K562 (cell line): ENCODE data around the gene CRYBG3. TPM values are rescaled to one million over a fixed set of nuclear protein-coding genes. Genes with fewer than 3 reads are reported as not detected.

Source experiments
- ATAC-seq: fragments of 200-7000 bp; cut with Tn5 transposase; 3 replicates; pipeline ENCODE4 v1.9.1; 2020; ENCODE audit warnings: moderate library complexity
- BruUV-seq: library from RNA; stranded (reverse); fragments of 400-500 nt; replicated peaks from 2 replicates; lab custom pipeline; 2021; lab: Mats Ljungman, UMichigan
- CTCF ChIA-PET: fragments of 300-600 bp; formaldehyde crosslinking; extraction: SDS; loops from one replicate; lab custom pipeline; 2021; ENCODE audit warnings: low intra/inter-chr PET ratio; lab: Yijun Ruan, JAX
- POLR2A ChIA-PET: fragments of 300-600, 350-650 bp; sonication (Branson Sonifier 250); formaldehyde crosslinking; extraction: SDS; loops from one replicate; lab custom pipeline; 2021; ENCODE audit warnings: antibody characterized with exemption, inconsistent platforms; lab: Yijun Ruan, JAX
- DNase-seq, 4 experiments: peaks; one replicate each; pipeline versions ENCODE4 v3.0.0 to v3.0.0-alpha.2; 2011 to 2018; ENCODE audit warnings: low spot score in 3 of 4, mixed read lengths in 3 of 4; ENCODE audit errors: extremely low read depth in 1 of 4
- FAIRE-seq: peaks from 2 replicates; lab custom pipeline; 2011; peaks lifted over from hg19 to GRCh38; lab: Jason Lieb, UNC
- H2AFZ ChIP-seq: 2 replicates; pipeline ENCODE4 v1.6.0; 2011; ENCODE audit warnings: low read depth, low read length, control low read depth, inconsistent platforms
- H3K27ac ChIP-seq: fragments of 200-600 bp; 3 replicates; pipeline ENCODE4 v1.8.0; 2011; ENCODE audit warnings: low read depth, mild to moderate bottlenecking, control low read depth, inconsistent platforms, low read length, moderate library complexity, mixed read lengths; ENCODE audit errors: extremely low read depth
- H3K27me3 ChIP-seq, 2 experiments: fragments of 300-600 bp in 1 of 2; 2 replicates in 1 of 2; 3 replicates in 1 of 2; pipeline versions ENCODE4 v1.6.0 to v1.8.0; 2011; ENCODE audit warnings: inconsistent platforms in 2 of 2, low read length in 2 of 2, mild to moderate bottlenecking in 1 of 2, mixed read lengths in 1 of 2, moderate library complexity in 1 of 2; ENCODE audit not compliant: control insufficient read depth in 2 of 2, insufficient read depth in 2 of 2
- H3K36me3 ChIP-seq: fragments of 300-600 bp; 3 replicates; pipeline ENCODE4 v1.8.0; 2011; ENCODE audit warnings: mild to moderate bottlenecking, low read length, inconsistent platforms; ENCODE audit not compliant: control insufficient read depth, insufficient read depth
- H3K4me1 ChIP-seq, 2 experiments: fragments of 200-600 bp in 1 of 2; replicated peaks in 1 of 2; 2 replicates in 1 of 2; 3 replicates in 1 of 2; pipeline versions ENCODE4 v1.5.1 to v1.8.0; 2011; ENCODE audit warnings: inconsistent platforms in 2 of 2, low read length in 2 of 2, mild to moderate bottlenecking in 1 of 2, mixed read lengths in 1 of 2, moderate library complexity in 1 of 2; ENCODE audit not compliant: control insufficient read depth in 2 of 2, insufficient read depth in 2 of 2
- H3K4me2 ChIP-seq: 2 replicates; pipeline ENCODE4 v1.6.1; 2011; ENCODE audit warnings: low read length, control low read depth, inconsistent platforms, mixed read lengths; ENCODE audit not compliant: insufficient read depth
- H3K4me3 ChIP-seq: fragments of 200-600 bp; sonication (generic), shearing (Covaris generic); 2 replicates; pipeline ENCODE4 v1.5.1; 2016; ENCODE audit warnings: control low read depth, inconsistent platforms
- H3K79me2 ChIP-seq: fragments of 200-600 bp; 3 replicates; pipeline ENCODE4 v1.8.0; 2011; ENCODE audit warnings: low read length, inconsistent platforms; ENCODE audit not compliant: control insufficient read depth, insufficient read depth
- H3K9ac ChIP-seq, 2 experiments: 2 replicates each; pipeline versions ENCODE4 v1.6.0 to v1.6.1; 2011; ENCODE audit warnings: low read depth in 2 of 2, low read length in 2 of 2, control low read depth in 1 of 2, inconsistent platforms in 1 of 2, mild to moderate bottlenecking in 1 of 2, mixed read lengths in 1 of 2; ENCODE audit not compliant: insufficient read depth in 1 of 2
- H3K9me1 ChIP-seq: one replicate; pipeline ENCODE4 v1.6.0; 2011; ENCODE audit warnings: inconsistent platforms, mild to moderate bottlenecking, low read length, moderate library complexity; ENCODE audit not compliant: control insufficient read depth, insufficient read depth
- H3K9me3 ChIP-seq: replicated peaks from 2 replicates; pipeline ENCODE4 v1.5.1; 2011; ENCODE audit warnings: low read depth, low read length, inconsistent platforms; ENCODE audit not compliant: control insufficient read depth, insufficient read depth
- H4K20me1 ChIP-seq: replicated peaks from 2 replicates; pipeline ENCODE4 v1.6.1; 2011; ENCODE audit warnings: low read length, inconsistent platforms, mixed read lengths; ENCODE audit not compliant: control insufficient read depth, insufficient read depth
- ATF3 ChIP-seq, 2 experiments: fragments of 450-650 bp in 1 of 2; sonication (generic) in 1 of 2; formaldehyde crosslinking in 1 of 2; IDR thresholded peaks in 1 of 2; conservative IDR thresholded peaks in 1 of 2; 2 replicates each; pipeline versions ENCODE4 v1.6.1 to v1.8.1; 2016 to 2023; ENCODE audit warnings: mild to moderate bottlenecking in 2 of 2, moderate library complexity in 2 of 2, inconsistent platforms in 1 of 2, missing genetic modification reagents in 1 of 2
- FUS ChIP-seq: fragments of 200-400 bp; formaldehyde crosslinking; optimal IDR thresholded peaks from 2 replicates; pipeline ENCODE3; 2017; ENCODE audit warnings: low read depth, low read length
- JUND ChIP-seq, 2 experiments: IDR thresholded peaks; 2 replicates in 1 of 2; 3 replicates in 1 of 2; pipeline ENCODE4 v1.6.1; 2011; ENCODE audit warnings: borderline replicate concordance in 2 of 2, low read depth in 2 of 2, low read length in 2 of 2, improper control_type of control experiment in 1 of 2, missing biosample characterization in 1 of 2, missing genetic modification characterization in 1 of 2, missing genetic modification reagents in 1 of 2
- YY1 ChIP-seq, 3 experiments: IDR thresholded peaks; 2 replicates each; pipeline ENCODE4 v1.6.1; 2011; ENCODE audit warnings: low read length in 2 of 3, mild to moderate bottlenecking in 2 of 3, moderate library complexity in 2 of 3, borderline replicate concordance in 1 of 3, control low read depth in 1 of 3, low read depth in 1 of 3; ENCODE audit not compliant: insufficient read depth in 3 of 3, insufficient replicate concordance in 2 of 3, control insufficient read depth in 1 of 3, insufficient read length in 1 of 3; ENCODE audit errors: extremely low read depth in 1 of 3
- WGBS: fragments of 100-300 bp; shearing (Covaris generic); methylation state at CpG from one replicate; pipeline ENCODE4 v1.1.6; 2016; ENCODE audit warnings: low coverage, mixed read lengths; ENCODE audit not compliant: insufficient coverage; ENCODE audit errors: missing lambda C conversion rate; 5-methylcytosine and 5-hydroxymethylcytosine counted together
- in situ Hi-C: fragments of 300-500 bp; cut with MboI; formaldehyde crosslinking; loops from 4 replicates; pipeline ENCODE4 v1.15.0; 2018; ENCODE audit warnings: inconsistent platforms, mixed read lengths
- intact Hi-C: fragments of 100-400 bp; cut with micrococcal nuclease; formaldehyde crosslinking; loops from 2 replicates; pipeline ENCODE4 v1.14.2; 2022
- polyA plus RNA-seq, 8 experiments: library from polyadenylated mRNA; depleted of rRNA in 4 of 8; stranded (reverse) in 5 of 8; unstranded in 3 of 8; fragments of >200 nt; fragmentation: Nextera tagmentation in 2 of 8; fragmentation: Illumina TruSeq in 1 of 8; extraction: Ambion mirVana in 2 of 8; extraction: Trizol in 1 of 8; gene quantifications; 2 replicates each; pipeline versions ENCODE4 v1.2.1 to v1.2.3, GENCODE V29; 2011 to 2014; ENCODE audit warnings: inconsistent platforms in 1 of 8, missing spikeins in 1 of 8
- total RNA-seq, 7 experiments: library from RNA; depleted of rRNA in 6 of 7; stranded (reverse); fragments of >200 nt in 6 of 7; fragmentation: Illumina TruSeq in 2 of 7; extraction: Trizol in 2 of 7; gene quantifications; 2 replicates each; pipeline versions ENCODE4 v1.2.1 to v1.2.3, GENCODE V29; 2011 to 2021; ENCODE audit warnings: low replicate concordance in 1 of 7

Gene CRYBG3
- total and polyA plus RNA-seq, 9 of the 15 experiments (the other 6 are each of a cell fraction or from before 2014, with no cell fraction given), result 0.08 to 0.72 (median 0.18) TPM

GRCh38 chr3:97914388-97914787, 92.6 kb downstream of the CRYBG3 start:
- H2AFZ ChIP-seq, result peak overlapping the region; percentile 33
- WGBS, result 15% methylated on average over 2 of the region's 2 CpGs
- H3K4me2 ChIP-seq, result no peak overlapping the region
- H3K27me3 ChIP-seq, result no peaks in the 10 kb centered on the region
- no peak overlapping the region for H3K9ac ChIP-seq
- H4K20me1 ChIP-seq, result no peaks in the 10 kb centered on the region
- in situ Hi-C loops, result no loop called here
- no peak overlapping the region for H3K4me3 ChIP-seq
- ChIA-PET POLR2A (interaction anchor here (0.6 to 1.0 kb wide), 2 partner anchors 11 to 42 kb away, joined by 3 read pairs; no protein-coding TSS in a partner anchor), CTCF (no interaction called here)
- intact Hi-C loops, result loop anchor here (5.0 kb wide), 1 partner anchor 58 kb away; the partner anchor contains the start of gene RIOX2
- DNase-seq (peak in 1 of 4 experiments; percentile 12), ATAC-seq (no peak), FAIRE-seq (no peak)
- no peaks in the 10 kb centered on the region for H3K9me3 ChIP-seq
- H3K36me3 ChIP-seq, result no peaks in the 10 kb centered on the region
- H3K4me1 ChIP-seq, result peaks cover 0 to 10% of the 10 kb centered on the region in 2 experiments; a peak in 2 of 5 replicates
- TF ChIP-seq YY1 (IDR thresholded peaks at IDR 0.05; ENCODE audit: borderline replicate concordance in 1 of 3, control insufficient read depth in 1 of 3, extremely low read depth in 1 of 3, insufficient read depth in 3 of 3, insufficient read length in 1 of 3, insufficient replicate concordance in 2 of 3, low read depth in 1 of 3, low read length in 2 of 3), result peak in 1 of 3 experiments; percentile 33
- 0 out of 2 replicates have a peak, but pooled peaks have one; percentile 50 for TF ChIP-seq JUND (IDR thresholded peaks at IDR 0.05; ENCODE audit: borderline replicate concordance, low read depth, low read length)
- TF ChIP-seq JUND (tag; IDR thresholded peaks at IDR 0.05; ENCODE audit: borderline replicate concordance, low read depth, low read length), result peak; percentile 73; the same call in 2 of the 3 replicates
- TF ChIP-seq ATF3 (IDR thresholded peaks at IDR 0.05), result peak; percentile 70
- no peak for TF ChIP-seq ATF3 (CRISPR knock-in tag; conservative IDR thresholded peaks at IDR 0.05)
- no peak for TF ChIP-seq FUS
- BruUV-seq, result no TSS peak
- H3K27ac ChIP-seq, result no peak overlapping the region
- H3K9me1 ChIP-seq, result no peaks in the 10 kb centered on the region
- H3K79me2 ChIP-seq, result no peaks in the 10 kb centered on the region
